Kidney glomerular epithelial cell (primary cell): ENCODE results near the gene UEVLD.

Experiments used
- DNase-seq: peaks from one replicate; lab custom pipeline; 2025; lab: John Stamatoyannopoulos, UW

The UEVLD gene

DNA sequence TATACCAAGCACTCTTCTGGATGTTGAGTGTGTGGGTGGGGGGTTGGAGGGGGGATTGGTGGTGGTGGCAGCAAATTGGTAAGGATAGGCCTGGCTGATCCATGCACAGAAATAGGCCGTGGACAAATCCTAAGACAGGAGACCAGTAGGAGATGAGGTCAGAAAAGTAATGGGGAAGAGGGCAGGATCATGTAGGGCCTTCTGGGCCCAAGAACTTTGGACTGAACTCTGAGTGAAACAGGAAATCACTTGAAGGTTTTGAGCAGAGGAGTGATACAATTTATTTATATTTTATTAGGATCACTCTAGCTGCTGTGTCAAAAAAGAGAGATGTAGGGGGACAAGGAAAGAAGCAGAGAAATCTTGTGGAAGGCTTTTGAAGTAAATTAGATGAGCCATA lies 90.5 kb downstream of the UEVLD start:
- DNase-seq, result no peak

DNA sequence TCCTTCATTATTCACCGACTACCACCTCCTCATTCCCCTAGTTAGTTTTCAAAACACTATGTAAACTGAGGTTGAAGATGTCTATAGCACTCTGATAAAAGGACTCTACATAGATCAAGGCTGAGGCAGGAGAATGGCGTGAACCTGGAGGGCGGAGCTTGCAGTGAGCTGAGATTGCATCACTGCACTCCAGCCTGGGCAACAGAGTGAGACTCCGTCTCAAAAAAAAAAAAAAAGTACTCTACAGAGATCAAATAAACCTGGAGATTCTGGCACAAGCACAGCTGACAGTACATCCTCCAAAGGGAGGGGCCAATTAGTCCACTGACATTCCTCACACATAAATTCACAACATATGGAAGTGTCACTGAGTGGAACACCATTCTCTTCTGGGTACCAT lies 92.8 kb downstream of the UEVLD start:
- no peak for DNase-seq

GRCh38 chr11:18495271-18495670 lies 93.3 kb downstream of the UEVLD start:
- no peak for DNase-seq

- no peak for DNase-seq
These were observed 95.2 kb downstream of the UEVLD start for GRCh38 chr11:18493310-18493709.

GRCh38 chr11:18492888-18493287 lies 95.6 kb downstream of the UEVLD start:
- DNase-seq, result no peak

DNA sequence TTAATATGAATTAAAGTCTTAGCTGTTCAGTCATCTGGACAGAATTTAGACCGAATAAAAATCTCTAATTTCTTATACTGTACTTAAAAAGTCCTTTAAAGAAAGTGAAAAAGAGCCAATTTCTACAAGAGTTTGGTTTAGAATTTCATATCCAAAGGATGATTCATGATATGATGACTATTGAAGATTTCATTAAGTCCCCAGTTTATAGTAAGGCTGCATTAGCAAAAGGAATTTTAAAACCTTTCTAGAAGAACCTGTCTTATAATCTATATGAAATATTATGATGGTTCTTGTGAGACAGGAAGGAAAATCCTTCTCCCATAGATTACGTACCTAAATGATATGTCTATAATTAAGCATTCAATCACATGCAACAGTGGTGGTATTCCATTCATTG lies 96.6 kb downstream of the UEVLD start:
- no peak for DNase-seq

DNA sequence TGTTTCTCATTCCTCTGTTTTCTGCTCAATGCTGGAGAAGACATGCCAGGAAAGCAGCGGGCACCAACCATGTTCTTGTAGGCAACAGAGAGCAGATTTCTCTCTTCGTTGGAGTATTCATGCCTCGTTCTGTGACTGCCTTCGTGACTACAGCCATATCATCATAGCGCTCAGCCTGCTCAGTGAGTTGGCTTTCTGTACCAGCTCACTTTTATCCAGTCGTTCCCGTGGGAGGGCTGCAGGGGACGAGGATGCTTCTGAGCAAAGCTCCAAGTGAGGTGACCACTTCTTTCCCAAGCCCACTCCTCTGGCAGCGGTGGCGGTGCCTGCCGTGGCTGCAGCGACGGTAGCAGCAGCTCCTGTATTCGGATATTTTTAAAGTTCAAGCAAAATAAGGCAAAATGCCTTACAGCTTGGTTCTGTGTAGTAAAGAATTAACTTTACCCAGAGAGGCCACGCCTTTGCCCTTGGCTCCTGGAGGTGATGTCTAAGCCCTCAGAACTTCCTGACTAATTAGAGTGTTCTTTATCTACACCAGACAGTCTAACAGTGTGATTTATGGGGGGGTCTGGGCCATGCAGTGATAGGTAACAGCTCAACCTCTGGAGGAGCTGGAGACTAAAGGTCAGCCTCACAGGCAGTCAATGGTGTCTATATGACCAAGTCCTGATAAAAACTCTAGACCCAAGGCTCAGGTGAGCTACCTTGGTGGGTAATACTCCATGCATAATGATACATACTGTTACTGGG lies 97.6 kb downstream of the UEVLD start:
- DNase-seq, result no peak

DNA sequence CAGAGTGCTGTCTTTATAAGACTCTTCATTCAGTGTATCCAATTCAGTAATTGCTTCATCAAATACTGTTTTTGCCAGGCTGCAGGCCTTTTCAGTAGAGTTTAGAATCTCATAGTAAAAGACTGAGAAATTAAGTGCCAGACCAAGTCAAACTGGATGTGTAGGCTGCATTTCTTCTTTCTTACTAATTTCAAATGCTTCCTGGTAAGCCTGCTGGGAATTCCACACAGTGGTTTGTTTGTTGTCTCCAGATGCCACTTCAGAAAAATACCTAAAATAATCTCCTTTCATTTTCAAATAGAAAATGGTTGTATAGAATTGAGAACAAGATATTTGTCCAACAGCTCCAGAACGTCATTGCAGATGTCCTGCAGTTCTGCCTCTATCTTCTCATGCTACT lies 98.2 kb downstream of the UEVLD start:
- no peak for DNase-seq

GRCh38 chr11:18485913-18486528 lies 102.5 kb downstream of the UEVLD start:
- no peak for DNase-seq
